Panc1 (cell line): Measurements from ENCODE around the gene GPLD1.

Source experiments
- POLR2AphosphoS5 ChIP-seq: IDR thresholded peaks from 2 replicates; pipeline ENCODE4 v1.6.1; 2012; ENCODE audit warnings: mild to moderate bottlenecking, low read depth, low read length, moderate library complexity
- SIN3A ChIP-seq: IDR thresholded peaks from 2 replicates; pipeline ENCODE4 v1.6.1; 2012; ENCODE audit warnings: low read depth, mild to moderate bottlenecking, low read length, moderate library complexity, borderline replicate concordance; ENCODE audit not compliant: insufficient read depth
- TF ChIP-seq, protein P1 (sequence below): fragments of 450-650 bp; IDR thresholded peaks from 2 replicates; pipeline ENCODE4 v1.5.1; 2017; ENCODE audit warnings: mild to moderate bottlenecking
- TF ChIP-seq, protein P2 (sequence below), 2 experiments: IDR thresholded peaks; 2 replicates each; pipeline ENCODE4 v1.6.1; 2011 to 2012; ENCODE audit warnings: low read depth in 2 of 2, control low read depth in 1 of 2, low read length in 1 of 2, mild to moderate bottlenecking in 1 of 2, moderate library complexity in 1 of 2; ENCODE audit not compliant: insufficient read depth in 1 of 2

DNA sequence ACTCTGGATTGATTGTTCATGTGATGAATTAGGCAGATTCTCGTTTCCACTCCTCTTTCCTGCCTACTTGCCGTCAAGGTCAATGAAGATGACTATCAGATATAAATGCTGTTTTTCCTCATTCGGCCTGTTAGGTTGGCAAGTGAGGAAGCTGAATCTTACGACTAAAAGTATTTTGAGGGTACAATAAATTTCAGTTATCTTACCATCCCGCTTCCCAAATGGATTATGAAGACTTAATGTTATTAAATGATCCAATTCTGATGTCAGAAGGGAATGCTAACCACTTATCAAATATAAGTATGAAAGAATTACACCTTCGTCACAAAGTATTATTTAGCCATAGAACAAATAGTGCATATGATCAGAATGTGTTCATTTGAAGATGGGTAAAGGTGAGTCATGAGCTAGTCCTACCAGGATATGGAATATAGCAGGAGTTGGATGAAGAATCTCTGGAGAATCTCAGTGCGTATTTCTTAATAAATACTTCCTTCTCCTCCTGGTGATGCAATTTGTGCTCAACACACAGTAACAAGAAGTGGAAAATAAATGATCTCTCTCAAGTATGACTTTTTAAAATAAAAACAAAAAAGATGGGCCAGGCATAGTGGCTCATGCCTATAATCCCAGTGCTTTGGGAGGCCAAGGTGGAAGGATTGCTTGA is 4.6 kb downstream of the GPLD1 start:
- TF ChIP-seq, protein P1, sequence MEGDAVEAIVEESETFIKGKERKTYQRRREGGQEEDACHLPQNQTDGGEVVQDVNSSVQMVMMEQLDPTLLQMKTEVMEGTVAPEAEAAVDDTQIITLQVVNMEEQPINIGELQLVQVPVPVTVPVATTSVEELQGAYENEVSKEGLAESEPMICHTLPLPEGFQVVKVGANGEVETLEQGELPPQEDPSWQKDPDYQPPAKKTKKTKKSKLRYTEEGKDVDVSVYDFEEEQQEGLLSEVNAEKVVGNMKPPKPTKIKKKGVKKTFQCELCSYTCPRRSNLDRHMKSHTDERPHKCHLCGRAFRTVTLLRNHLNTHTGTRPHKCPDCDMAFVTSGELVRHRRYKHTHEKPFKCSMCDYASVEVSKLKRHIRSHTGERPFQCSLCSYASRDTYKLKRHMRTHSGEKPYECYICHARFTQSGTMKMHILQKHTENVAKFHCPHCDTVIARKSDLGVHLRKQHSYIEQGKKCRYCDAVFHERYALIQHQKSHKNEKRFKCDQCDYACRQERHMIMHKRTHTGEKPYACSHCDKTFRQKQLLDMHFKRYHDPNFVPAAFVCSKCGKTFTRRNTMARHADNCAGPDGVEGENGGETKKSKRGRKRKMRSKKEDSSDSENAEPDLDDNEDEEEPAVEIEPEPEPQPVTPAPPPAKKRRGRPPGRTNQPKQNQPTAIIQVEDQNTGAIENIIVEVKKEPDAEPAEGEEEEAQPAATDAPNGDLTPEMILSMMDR, result no peak
- TF ChIP-seq SIN3A, result no peak
- TF ChIP-seq, protein P2, sequence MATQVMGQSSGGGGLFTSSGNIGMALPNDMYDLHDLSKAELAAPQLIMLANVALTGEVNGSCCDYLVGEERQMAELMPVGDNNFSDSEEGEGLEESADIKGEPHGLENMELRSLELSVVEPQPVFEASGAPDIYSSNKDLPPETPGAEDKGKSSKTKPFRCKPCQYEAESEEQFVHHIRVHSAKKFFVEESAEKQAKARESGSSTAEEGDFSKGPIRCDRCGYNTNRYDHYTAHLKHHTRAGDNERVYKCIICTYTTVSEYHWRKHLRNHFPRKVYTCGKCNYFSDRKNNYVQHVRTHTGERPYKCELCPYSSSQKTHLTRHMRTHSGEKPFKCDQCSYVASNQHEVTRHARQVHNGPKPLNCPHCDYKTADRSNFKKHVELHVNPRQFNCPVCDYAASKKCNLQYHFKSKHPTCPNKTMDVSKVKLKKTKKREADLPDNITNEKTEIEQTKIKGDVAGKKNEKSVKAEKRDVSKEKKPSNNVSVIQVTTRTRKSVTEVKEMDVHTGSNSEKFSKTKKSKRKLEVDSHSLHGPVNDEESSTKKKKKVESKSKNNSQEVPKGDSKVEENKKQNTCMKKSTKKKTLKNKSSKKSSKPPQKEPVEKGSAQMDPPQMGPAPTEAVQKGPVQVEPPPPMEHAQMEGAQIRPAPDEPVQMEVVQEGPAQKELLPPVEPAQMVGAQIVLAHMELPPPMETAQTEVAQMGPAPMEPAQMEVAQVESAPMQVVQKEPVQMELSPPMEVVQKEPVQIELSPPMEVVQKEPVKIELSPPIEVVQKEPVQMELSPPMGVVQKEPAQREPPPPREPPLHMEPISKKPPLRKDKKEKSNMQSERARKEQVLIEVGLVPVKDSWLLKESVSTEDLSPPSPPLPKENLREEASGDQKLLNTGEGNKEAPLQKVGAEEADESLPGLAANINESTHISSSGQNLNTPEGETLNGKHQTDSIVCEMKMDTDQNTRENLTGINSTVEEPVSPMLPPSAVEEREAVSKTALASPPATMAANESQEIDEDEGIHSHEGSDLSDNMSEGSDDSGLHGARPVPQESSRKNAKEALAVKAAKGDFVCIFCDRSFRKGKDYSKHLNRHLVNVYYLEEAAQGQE (IDR thresholded peaks at IDR 0.05; ENCODE audit: insufficient read depth in 1 of 2, low read depth in 2 of 2, low read length in 1 of 2), result no peak
- no peak for TF ChIP-seq POLR2AphosphoS5
